Stimulated activated memory B cell treated with anti-CD40 and anti-IgM and Interleukin-4, amounts not matched to agents 10 μg/mL and 1 μg/mL and 100 μg/mL, for 72 hours (primary cell): ENCODE data around the gene CEPT1.

ENCODE experiments used
- ATAC-seq: fragments of 150-1000 bp; cut with Tn5 transposase; 2 replicates; pipeline ENCODE4 v1.10.0; 2021
- H3K27ac Mint-ChIP-seq: one replicate; pipeline ENCODE4 v1.8.0; 2022; ENCODE audit warnings: mild to moderate bottlenecking, mixed read lengths
- H3K27me3 Mint-ChIP-seq: one replicate; pipeline ENCODE4 v1.8.0; 2022; ENCODE audit warnings: mixed read lengths
- H3K36me3 Mint-ChIP-seq: one replicate; pipeline ENCODE4 v1.8.0; 2022; ENCODE audit warnings: mixed read lengths
- H3K4me1 Mint-ChIP-seq: one replicate; pipeline ENCODE4 v1.8.0; 2022; ENCODE audit warnings: mixed read lengths
- H3K4me3 Mint-ChIP-seq: one replicate; pipeline ENCODE4 v1.8.0; 2022; ENCODE audit warnings: mild to moderate bottlenecking, moderate library complexity, mixed read lengths
- H3K9me3 Mint-ChIP-seq: one replicate; pipeline ENCODE4 v1.8.0; 2022; ENCODE audit warnings: mixed read lengths

Gene CEPT1

GRCh38 chr1:111140680-111140967 is 601 bp downstream of the CEPT1 start:
- H3K4me3 Mint-ChIP-seq = peak overlapping the region; percentile 97
- H3K27me3 Mint-ChIP-seq = no peaks in the 10 kb centered on the region
- H3K4me1 Mint-ChIP-seq = peaks cover 54% of the 10 kb centered on the region
- H3K27ac Mint-ChIP-seq = peak overlapping the region; percentile 88
- H3K36me3 Mint-ChIP-seq = peaks cover 14% of the 10 kb centered on the region
- no peaks in the 10 kb centered on the region for H3K9me3 Mint-ChIP-seq
- ATAC-seq = no peak

- peaks cover 56% of the 10 kb centered on the region for H3K4me1 Mint-ChIP-seq
- H3K27ac Mint-ChIP-seq = peak overlapping the region; percentile 88
- H3K27me3 Mint-ChIP-seq = no peaks in the 10 kb centered on the region
- peak overlapping the region; percentile 97 for H3K4me3 Mint-ChIP-seq
- peaks cover 14% of the 10 kb centered on the region for H3K36me3 Mint-ChIP-seq
- ATAC-seq = no peak
- no peaks in the 10 kb centered on the region for H3K9me3 Mint-ChIP-seq
Measured at GRCh38 chr1:111141245-111142220, 1.5 kb downstream of the CEPT1 start.

- peak overlapping the region; percentile 88 for H3K27ac Mint-ChIP-seq
- ATAC-seq = no peak
- peak overlapping the region; percentile 97 for H3K4me3 Mint-ChIP-seq
- no peaks in the 10 kb centered on the region for H3K27me3 Mint-ChIP-seq
- H3K4me1 Mint-ChIP-seq = peaks cover 63% of the 10 kb centered on the region
- H3K9me3 Mint-ChIP-seq = no peaks in the 10 kb centered on the region
- H3K36me3 Mint-ChIP-seq = peaks cover 18% of the 10 kb centered on the region
Measured at GRCh38 chr1:111142356-111142975, 2.4 kb downstream of the CEPT1 start.

GRCh38 chr1:111145542-111145941 is 5.5 kb downstream of the CEPT1 start:
- Mint-ChIP-seq H3K4me1 (peaks cover 77% of the 10 kb centered on the region), H3K27me3 (no peaks in the 10 kb centered on the region), H3K36me3 (peaks cover 37% of the 10 kb centered on the region), H3K27ac (peak overlapping the region; percentile 82), H3K4me3 (no peak overlapping the region), H3K9me3 (no peaks in the 10 kb centered on the region)
- no peak for ATAC-seq

DNA sequence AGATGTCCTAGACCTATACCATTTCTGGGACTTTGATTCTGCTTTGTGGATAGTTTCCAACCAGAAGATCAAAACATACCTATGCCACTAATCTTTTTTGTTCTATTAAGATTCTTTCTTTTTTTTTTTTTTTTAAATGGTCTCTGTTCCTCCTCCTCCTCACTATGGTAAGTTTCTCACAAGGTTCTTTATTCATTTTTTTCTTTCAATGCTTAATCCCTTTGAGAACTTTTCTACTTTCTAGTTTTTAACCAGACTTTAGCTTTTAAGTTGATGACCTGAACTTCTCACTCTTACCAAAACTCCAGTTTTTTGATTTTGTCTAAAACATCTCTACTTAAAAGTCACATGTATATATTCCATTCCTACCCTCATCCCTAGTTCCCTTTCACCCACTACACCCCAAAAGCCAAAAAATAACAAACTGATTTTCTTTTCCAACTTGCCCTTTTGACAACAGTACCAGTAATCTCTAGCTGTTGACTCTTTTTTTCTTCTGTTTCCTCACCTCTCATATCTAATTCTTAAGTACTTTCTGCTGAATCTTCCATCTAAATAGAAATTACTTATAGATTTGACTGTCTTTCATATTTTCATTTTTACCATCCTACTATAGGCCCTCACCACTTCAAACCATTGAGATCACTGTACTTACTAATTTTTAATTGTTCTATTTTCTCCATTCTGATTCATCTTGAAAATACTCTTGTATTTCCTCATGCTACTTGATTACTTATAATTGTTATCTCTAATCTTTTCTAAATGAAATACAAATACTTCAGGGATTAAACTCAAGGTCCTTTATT is 6.1 kb downstream of the CEPT1 start:
- H3K9me3 Mint-ChIP-seq = no peaks in the 10 kb centered on the region
- H3K4me1 Mint-ChIP-seq = peaks cover 80% of the 10 kb centered on the region
- peak overlapping the region; percentile 55 for H3K4me3 Mint-ChIP-seq
- H3K36me3 Mint-ChIP-seq = peaks cover 43% of the 10 kb centered on the region
- no peaks in the 10 kb centered on the region for H3K27me3 Mint-ChIP-seq
- ATAC-seq = no peak
- H3K27ac Mint-ChIP-seq = peak overlapping the region; percentile 82

DNA sequence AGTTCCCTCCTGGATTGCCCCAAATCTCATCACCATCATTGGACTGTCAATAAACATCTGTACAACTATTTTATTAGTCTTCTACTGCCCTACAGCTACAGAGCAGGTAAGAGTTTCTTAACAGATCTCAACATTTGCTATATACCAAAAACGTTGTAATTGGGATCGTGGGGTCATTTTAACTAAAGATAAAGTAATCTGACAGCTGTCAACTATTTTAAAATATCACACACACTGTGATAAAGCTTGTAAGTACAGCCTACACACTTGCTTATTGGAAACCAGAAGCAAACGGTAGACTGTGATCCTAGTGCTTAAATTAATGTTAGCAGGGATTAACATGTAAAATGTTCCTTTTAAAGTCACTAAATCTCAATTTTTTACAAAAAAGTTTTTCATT is 7.9 kb downstream of the CEPT1 start:
- Mint-ChIP-seq H3K36me3 (peaks cover 61% of the 10 kb centered on the region), H3K4me3 (no peak overlapping the region), H3K4me1 (peaks cover 80% of the 10 kb centered on the region), H3K9me3 (no peaks in the 10 kb centered on the region), H3K27me3 (no peaks in the 10 kb centered on the region), H3K27ac (peak overlapping the region; percentile 66)
- no peak for ATAC-seq

GRCh38 chr1:111148376-111148881 is 8.4 kb downstream of the CEPT1 start:
- H3K9me3 Mint-ChIP-seq = no peaks in the 10 kb centered on the region
- H3K4me3 Mint-ChIP-seq = no peak overlapping the region
- ATAC-seq = no peak
- peaks cover 66% of the 10 kb centered on the region for H3K36me3 Mint-ChIP-seq
- H3K27me3 Mint-ChIP-seq = no peaks in the 10 kb centered on the region
- H3K4me1 Mint-ChIP-seq = peaks cover 80% of the 10 kb centered on the region
- peak overlapping the region; percentile 66 for H3K27ac Mint-ChIP-seq

- Mint-ChIP-seq H3K4me1 (peaks cover 86% of the 10 kb centered on the region), H3K36me3 (peaks cover 80% of the 10 kb centered on the region), H3K27me3 (no peaks in the 10 kb centered on the region), H3K9me3 (no peaks in the 10 kb centered on the region), H3K4me3 (peak overlapping the region; percentile 59), H3K27ac (peak overlapping the region; percentile 66)
- ATAC-seq = no peak
Measured at GRCh38 chr1:111151838-111152237, 11.8 kb downstream of the CEPT1 start.

- peak overlapping the region; percentile 44 for H3K27ac Mint-ChIP-seq
- H3K36me3 Mint-ChIP-seq = peaks cover 77% of the 10 kb centered on the region
- H3K4me3 Mint-ChIP-seq = peak overlapping the region; percentile 43
- no peaks in the 10 kb centered on the region for H3K27me3 Mint-ChIP-seq
- peak; percentile 31 for ATAC-seq
- H3K4me1 Mint-ChIP-seq = peaks cover 70% of the 10 kb centered on the region
- no peaks in the 10 kb centered on the region for H3K9me3 Mint-ChIP-seq
Measured at GRCh38 chr1:111154021-111154999, 14.3 kb downstream of the CEPT1 start.

DNA sequence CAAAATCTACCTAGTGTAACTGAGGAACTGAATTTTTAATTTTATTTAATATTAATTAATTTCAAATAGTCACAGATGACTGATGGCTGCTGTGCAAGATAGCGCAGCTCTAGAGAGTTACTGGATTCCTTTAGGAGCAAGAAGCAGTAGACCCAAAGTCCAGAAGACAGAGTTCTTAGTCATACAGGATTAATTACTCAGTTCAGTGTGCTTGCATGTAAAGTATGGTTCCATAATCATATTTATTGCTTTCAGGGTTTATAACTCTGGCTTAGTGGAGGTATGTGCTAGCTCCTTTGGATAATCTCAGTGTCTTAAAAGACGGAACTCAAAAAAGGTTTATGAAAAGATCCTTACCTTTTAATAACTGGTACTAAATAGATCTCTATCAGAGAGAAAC is 17.4 kb downstream of the CEPT1 start:
- Mint-ChIP-seq H3K27ac (no peak overlapping the region), H3K9me3 (no peaks in the 10 kb centered on the region), H3K27me3 (no peaks in the 10 kb centered on the region), H3K36me3 (peaks cover 58% of the 10 kb centered on the region), H3K4me1 (peaks cover 50% of the 10 kb centered on the region), H3K4me3 (no peak overlapping the region)
- no peak for ATAC-seq

- no peak for ATAC-seq
- Mint-ChIP-seq H3K4me1 (peaks cover 25% of the 10 kb centered on the region), H3K27me3 (no peaks in the 10 kb centered on the region), H3K36me3 (peaks cover 39% of the 10 kb centered on the region), H3K27ac (peak overlapping the region; percentile 40), H3K9me3 (no peaks in the 10 kb centered on the region), H3K4me3 (no peak overlapping the region)
Measured at GRCh38 chr1:111161843-111162487, 21.9 kb downstream of the CEPT1 start.

GRCh38 chr1:111162488-111162880 is 22.5 kb downstream of the CEPT1 start:
- Mint-ChIP-seq H3K27ac (peak overlapping the region; percentile 40), H3K4me3 (no peak overlapping the region), H3K36me3 (peaks cover 39% of the 10 kb centered on the region), H3K4me1 (peaks cover 25% of the 10 kb centered on the region), H3K9me3 (no peaks in the 10 kb centered on the region), H3K27me3 (no peaks in the 10 kb centered on the region)
- no peak for ATAC-seq

DNA sequence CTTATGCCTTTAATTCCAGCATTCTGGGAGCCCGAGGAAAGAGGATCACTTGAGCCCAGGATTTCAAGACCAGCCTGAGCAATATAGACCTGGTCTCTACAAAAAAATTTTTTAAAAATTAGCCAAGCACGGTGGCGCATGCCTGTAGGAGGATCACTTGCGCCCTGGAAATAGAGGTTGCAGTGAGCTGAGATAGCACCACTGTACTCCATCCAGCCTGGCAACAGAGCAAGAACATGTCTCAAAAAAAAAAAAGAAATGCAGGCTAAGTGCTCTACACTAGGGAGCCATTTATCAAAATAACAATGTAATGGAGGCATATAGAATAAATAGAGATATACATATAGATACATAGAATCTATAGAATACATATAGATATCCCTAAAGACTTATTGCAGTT is 23.3 kb downstream of the CEPT1 start:
- Mint-ChIP-seq H3K4me3 (no peak overlapping the region), H3K36me3 (peaks cover 45% of the 10 kb centered on the region), H3K27ac (no peak overlapping the region), H3K4me1 (peaks cover 25% of the 10 kb centered on the region), H3K27me3 (no peaks in the 10 kb centered on the region), H3K9me3 (no peaks in the 10 kb centered on the region)
- ATAC-seq = no peak

DNA sequence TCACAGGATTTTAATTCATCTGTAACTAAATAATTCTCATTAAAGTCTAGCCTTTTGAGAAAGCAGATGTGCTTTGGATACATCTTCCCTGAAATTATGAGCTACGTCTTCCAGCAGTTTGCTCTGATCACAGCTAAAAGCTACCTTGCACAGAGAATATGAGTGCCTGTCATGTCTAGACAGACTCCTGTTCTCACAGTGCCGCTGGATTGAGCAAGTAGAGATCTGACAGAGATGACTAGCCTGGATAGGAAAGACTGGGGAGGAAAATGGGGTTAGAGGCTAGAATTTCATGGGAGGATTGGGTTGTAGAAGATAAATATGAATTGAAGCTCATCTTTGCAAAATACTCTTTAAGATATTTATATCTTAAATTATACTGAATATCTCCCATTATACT is 24.1 kb downstream of the CEPT1 start:
- ATAC-seq = no peak
- Mint-ChIP-seq H3K4me1 (peaks cover 25% of the 10 kb centered on the region), H3K9me3 (no peaks in the 10 kb centered on the region), H3K27me3 (no peaks in the 10 kb centered on the region), H3K36me3 (peaks cover 42% of the 10 kb centered on the region), H3K27ac (no peak overlapping the region), H3K4me3 (no peak overlapping the region)
